Lower lobe of right lung (tissue), 2 donors: Measurements from ENCODE around the gene CRBN. TPM values are rescaled to one million over a fixed set of nuclear protein-coding genes. Genes with fewer than 3 reads are reported as not detected.

Experiments used
- ATAC-seq, 2 donors: fragments of 200-7000 bp; cut with Tn5 transposase; one replicate each; pipeline ENCODE4 v1.9.1; 2020 to 2022; ENCODE audit warnings: mild to moderate bottlenecking in 2 of 2, moderate library complexity in 2 of 2
- DNase-seq: peaks from one replicate; pipeline ENCODE4 v3.0.0-alpha.2; 2020
- H3K27ac ChIP-seq: fragments of 200-600 bp; one replicate; pipeline ENCODE4 v1.8.0; 2022
- H3K27me3 ChIP-seq: fragments of 200-600 bp; one replicate; pipeline ENCODE4 v1.8.0; 2022; ENCODE audit warnings: low read depth
- H3K36me3 ChIP-seq: fragments of 200-600 bp; one replicate; pipeline ENCODE4 v1.8.0; 2022; ENCODE audit warnings: mild to moderate bottlenecking
- H3K4me1 ChIP-seq: fragments of 200-600 bp; one replicate; pipeline ENCODE4 v1.8.0; 2022
- H3K4me3 ChIP-seq: fragments of 200-600 bp; one replicate; pipeline ENCODE4 v1.8.0; 2022; ENCODE audit warnings: mild to moderate bottlenecking
- H3K9me3 ChIP-seq: fragments of 200-600 bp; one replicate; pipeline ENCODE4 v1.8.0; 2022
- CTCF ChIP-seq: fragments of 200-600 bp; IDR thresholded peaks from one replicate; pipeline ENCODE4 v1.8.0; 2022; ENCODE audit warnings: antibody characterized with exemption, mild to moderate bottlenecking
- intact Hi-C: fragments of 100-400 bp; cut with DNase I; formaldehyde crosslinking; loops from one replicate; pipeline ENCODE4 v1.11.0; 2022
- total RNA-seq: library from RNA; stranded (reverse); fragmentation: NEBNext Ultra II Directional; extraction: Animal tissue kit (Norgen Biotek cat#: 25700); gene quantifications from one replicate; pipeline ENCODE4 v1.2.1, GENCODE V29; 2021
- donor health status: DM: no; HTN: yes; CAD: no; lungs with severe emphysema.

Gene CRBN
- total RNA-seq, 1 donor from 2014 or later: 56.5 TPM

DNA sequence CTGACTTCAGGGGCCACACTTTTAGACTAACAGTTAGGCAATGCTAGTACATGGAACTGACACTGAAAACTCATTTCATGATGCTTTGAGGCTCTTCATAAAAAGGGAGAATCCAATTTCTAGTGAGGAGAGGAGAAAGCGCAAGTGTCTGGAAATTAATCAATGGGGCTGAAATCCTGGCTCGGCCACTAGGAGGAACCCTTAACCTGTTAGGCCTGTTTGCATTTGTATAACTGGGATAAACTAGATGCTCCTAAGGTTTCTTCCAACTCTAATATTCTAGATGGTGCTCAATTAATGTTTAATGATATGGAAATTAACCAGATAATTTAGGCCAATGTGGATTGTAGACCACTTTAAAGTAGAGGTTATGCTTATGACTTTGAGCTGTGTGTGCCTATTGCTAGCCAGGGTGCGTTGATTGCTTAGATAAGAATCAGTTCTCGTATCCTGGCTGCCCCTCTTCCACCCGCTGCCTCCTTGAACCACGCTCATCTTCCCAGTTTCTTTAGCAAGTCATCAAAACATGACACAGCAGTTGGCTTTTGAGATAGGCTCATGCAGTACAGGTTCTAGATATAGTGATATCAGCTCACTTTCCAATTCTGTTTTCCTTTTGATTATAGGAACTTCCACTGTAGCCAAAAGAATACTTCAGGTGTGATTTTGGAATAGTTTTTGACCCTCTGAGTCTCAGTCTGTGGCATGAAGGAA, 16.8 kb upstream of the CRBN start:
- no peak overlapping the region for H3K27ac ChIP-seq
- intact Hi-C loops: no loop called here
- H3K4me1 ChIP-seq: no peaks in the 10 kb centered on the region
- H3K4me3 ChIP-seq: no peak overlapping the region
- peak; percentile 34 for TF ChIP-seq CTCF
- no peaks in the 10 kb centered on the region for H3K36me3 ChIP-seq
- no peak for DNase-seq
- no peaks in the 10 kb centered on the region for H3K9me3 ChIP-seq
- no peak for ATAC-seq
- no peaks in the 10 kb centered on the region for H3K27me3 ChIP-seq

DNA sequence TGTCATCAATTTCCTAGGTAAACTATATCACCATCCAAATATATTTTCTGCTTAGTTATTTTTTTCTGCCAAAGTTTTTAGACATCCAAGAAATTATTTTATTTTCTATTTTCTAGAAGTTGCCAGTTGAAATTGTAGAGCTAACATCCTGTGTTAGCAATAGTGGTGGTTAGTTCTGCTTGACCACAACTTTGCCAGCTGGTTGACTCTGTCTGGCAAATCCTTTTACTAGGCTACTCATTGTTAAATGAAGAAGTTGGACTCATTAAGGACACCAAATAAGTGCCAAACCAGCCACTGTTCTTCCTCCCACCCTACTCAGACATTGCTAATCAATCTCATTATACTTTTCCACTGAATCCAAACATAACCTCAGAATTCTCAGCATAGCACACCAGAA, 15.4 kb upstream of the CRBN start:
- H3K4me3 ChIP-seq: no peak overlapping the region
- H3K9me3 ChIP-seq: no peaks in the 10 kb centered on the region
- no peaks in the 10 kb centered on the region for H3K36me3 ChIP-seq
- no peaks in the 10 kb centered on the region for H3K4me1 ChIP-seq
- intact Hi-C loops: no loop called here
- TF ChIP-seq CTCF: no peak
- DNase-seq (no peak), ATAC-seq (no peak)
- no peak overlapping the region for H3K27ac ChIP-seq
- H3K27me3 ChIP-seq: no peaks in the 10 kb centered on the region

GRCh38 chr3:3192286-3192675, 12.8 kb upstream of the CRBN start:
- ATAC-seq (no peak), DNase-seq (no peak)
- H3K4me1 ChIP-seq: no peaks in the 10 kb centered on the region
- no peak overlapping the region for H3K4me3 ChIP-seq
- H3K9me3 ChIP-seq: no peaks in the 10 kb centered on the region
- TF ChIP-seq CTCF: no peak
- intact Hi-C loops: no loop called here
- H3K27me3 ChIP-seq: no peaks in the 10 kb centered on the region
- no peak overlapping the region for H3K27ac ChIP-seq
- H3K36me3 ChIP-seq: no peaks in the 10 kb centered on the region

GRCh38 chr3:3191675-3192285, 12.3 kb upstream of the CRBN start:
- Histone ChIP-seq H3K27ac (no peak overlapping the region), H3K9me3 (peaks cover 4% of the 10 kb centered on the region), H3K4me3 (no peak overlapping the region), H3K4me1 (no peaks in the 10 kb centered on the region), H3K36me3 (no peaks in the 10 kb centered on the region), H3K27me3 (no peaks in the 10 kb centered on the region)
- TF ChIP-seq CTCF: no peak
- intact Hi-C loops: no loop called here
- DNase-seq: no peak
- ATAC-seq: no peak

DNA sequence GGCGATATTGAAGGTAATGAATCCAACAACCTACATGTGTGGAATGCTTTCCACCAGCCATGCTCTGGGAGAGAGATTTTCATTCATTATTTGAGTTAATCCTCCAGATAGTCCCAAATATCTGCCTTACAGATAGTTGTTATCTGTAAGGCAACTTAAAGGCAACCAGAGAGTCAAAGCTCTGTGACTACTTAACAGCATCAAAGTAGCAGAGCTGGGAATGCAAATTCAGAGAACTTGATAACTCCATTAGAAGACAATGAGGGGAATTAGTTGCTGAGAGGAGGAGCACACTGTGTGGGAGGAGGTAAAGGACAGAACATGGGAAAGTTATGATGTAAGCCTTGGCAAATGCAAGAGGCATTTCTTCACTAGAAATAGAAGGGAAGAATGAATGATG, 10.5 kb upstream of the CRBN start:
- ATAC-seq (no peak), DNase-seq (no peak)
- no peaks in the 10 kb centered on the region for H3K36me3 ChIP-seq
- no peaks in the 10 kb centered on the region for H3K4me1 ChIP-seq
- H3K4me3 ChIP-seq: no peak overlapping the region
- no peak for TF ChIP-seq CTCF
- intact Hi-C loops: no loop called here
- peaks cover 9% of the 10 kb centered on the region for H3K9me3 ChIP-seq
- H3K27me3 ChIP-seq: no peaks in the 10 kb centered on the region
- H3K27ac ChIP-seq: no peak overlapping the region
